A549 (cell line): Measurements from ENCODE around the gene TMTC2. TPM values are rescaled to one million over a fixed set of nuclear protein-coding genes. Genes with fewer than 3 reads are reported as not detected.

Source experiments
- ATAC-seq, 2 experiments: fragments of 200-7000 bp in 1 of 2; fragments of >200 bp in 1 of 2; cut with Nextera tagmentation in 1 of 2; cut with Tn5 transposase in 1 of 2; 3 replicates each; pipeline versions ENCODE4 v1.8.0 to v1.9.1; 2018 to 2020; ENCODE audit warnings: mild to moderate bottlenecking in 1 of 2, moderate library complexity in 1 of 2
- CTCF ChIA-PET: fragments of 300-600 bp; sonication (Branson Sonifier 250); formaldehyde crosslinking; extraction: SDS; loops from one replicate; lab custom pipeline; 2021; ENCODE audit warnings: antibody characterized with exemption, inconsistent platforms; lab: Yijun Ruan, JAX
- POLR2A ChIA-PET: fragments of 350-600 bp; formaldehyde crosslinking; extraction: SDS; loops from one replicate; lab custom pipeline; 2021; ENCODE audit warnings: antibody characterized with exemption, inconsistent platforms; lab: Yijun Ruan, JAX
- DNase-seq, 2 experiments: peaks; one replicate each; pipeline versions ENCODE4 v3.0.0 to v3.0.0-alpha.2; 2011 to 2016; ENCODE audit warnings: low read depth in 1 of 2, low spot score in 1 of 2
- FAIRE-seq: peaks from 2 replicates; lab custom pipeline; 2011; peaks lifted over from hg19 to GRCh38; lab: Jason Lieb, UNC
- H3K27ac ChIP-seq, 2 experiments: fragments of >200 bp; sonication (Bioruptor Twin); formaldehyde crosslinking; 3 replicates each; pipeline ENCODE4 v1.5.1; 2016 to 2017
- H3K4me1 ChIP-seq: fragments of >200 bp; sonication (Bioruptor Twin); formaldehyde crosslinking; 3 replicates; pipeline ENCODE4 v1.6.1; 2016
- H3K4me2 ChIP-seq: fragments of >200 bp; sonication (Bioruptor Twin); formaldehyde crosslinking; 3 replicates; pipeline ENCODE4 v1.6.1; 2016
- H3K4me3 ChIP-seq: fragments of >200 bp; sonication (Bioruptor Twin); formaldehyde crosslinking; 3 replicates; pipeline ENCODE4 v1.5.1; 2016
- H3K9me3 ChIP-seq: fragments of >200 bp; sonication (Bioruptor Twin); formaldehyde crosslinking; 3 replicates; pipeline ENCODE4 v1.6.1; 2016
- BCL3 ChIP-seq: fragments of >200 bp; sonication (Bioruptor Twin); formaldehyde crosslinking; IDR thresholded peaks from 3 replicates; pipeline ENCODE4 v1.6.1; 2016
- CEBPB ChIP-seq, 2 experiments: fragments of >200 bp in 1 of 2; sonication (Bioruptor Twin) in 1 of 2; formaldehyde crosslinking in 1 of 2; IDR thresholded peaks; 2 replicates each; pipeline ENCODE4 v1.6.1; 2012 to 2016
- EP300 ChIP-seq, 2 experiments: fragments of >200 bp; sonication (Bioruptor Twin); formaldehyde crosslinking; IDR thresholded peaks; 2 replicates in 1 of 2; 3 replicates in 1 of 2; pipeline ENCODE4 v1.6.1; 2016 to 2017
- FOXS1 ChIP-seq: fragments of 250-450 bp; sonication (Bioruptor Pico); IDR thresholded peaks from 2 replicates; pipeline ENCODE4 v1.5.0; 2020; ENCODE audit warnings: mild to moderate bottlenecking, moderate library complexity
- HEYL ChIP-seq: fragments of 250-450 bp; sonication (Bioruptor Pico); IDR thresholded peaks from 2 replicates; pipeline ENCODE4 v1.8.0; 2021; ENCODE audit warnings: mild to moderate bottlenecking, moderate library complexity
- HOXA7 ChIP-seq: fragments of 250-450 bp; sonication (Bioruptor Pico); IDR thresholded peaks from 2 replicates; pipeline ENCODE4 v1.5.0; 2020; ENCODE audit warnings: mild to moderate bottlenecking, moderate library complexity
- HOXB13 ChIP-seq: fragments of 250-450 bp; sonication (Bioruptor Pico); IDR thresholded peaks from 2 replicates; pipeline ENCODE4 v1.5.0; 2020; ENCODE audit warnings: low read depth, mild to moderate bottlenecking, moderate library complexity
- JUNB ChIP-seq: fragments of >200 bp; sonication (Bioruptor Twin); formaldehyde crosslinking; IDR thresholded peaks from 2 replicates; pipeline ENCODE4 v1.6.1; 2016
- MAFK ChIP-seq: fragments of 450-650 bp; IDR thresholded peaks from 2 replicates; pipeline ENCODE4 v1.6.1; 2014; ENCODE audit not compliant: partially characterized antibody
- MAZ ChIP-seq: fragments of 150-350 bp; IDR thresholded peaks from 2 replicates; pipeline ENCODE4 v1.6.1; 2014; ENCODE audit warnings: antibody characterized with exemption, low read depth, low read length, borderline replicate concordance
- NR3C1 ChIP-seq: fragments of >200 bp; sonication (Bioruptor Twin); formaldehyde crosslinking; IDR thresholded peaks from 3 replicates; pipeline ENCODE4 v1.6.1; 2017
- PHF8 ChIP-seq: fragments of 200-600 bp; sonication (generic); IDR thresholded peaks from 2 replicates; pipeline ENCODE4 v1.6.1; 2016; ENCODE audit warnings: low read depth, mild to moderate bottlenecking, antibody characterized with exemption, moderate library complexity, borderline replicate concordance
- POLR2A ChIP-seq: IDR thresholded peaks from 2 replicates; pipeline ENCODE4 v1.6.1; 2012; ENCODE audit warnings: mild to moderate bottlenecking, low read length
- RCOR1 ChIP-seq: fragments of 150-350 bp; IDR thresholded peaks from 2 replicates; pipeline ENCODE4 v1.6.1; 2014; ENCODE audit warnings: antibody characterized with exemption, low read length, low read depth
- SMC3 ChIP-seq: fragments of >200 bp; sonication (Bioruptor Twin); formaldehyde crosslinking; IDR thresholded peaks from 3 replicates; pipeline ENCODE4 v1.6.1; 2018; ENCODE audit warnings: inconsistent platforms
- SREBF2 ChIP-seq: fragments of 450-650 bp; IDR thresholded peaks from 2 replicates; pipeline ENCODE4 v1.6.1; 2014; ENCODE audit warnings: mild to moderate bottlenecking, moderate library complexity
- TP53 ChIP-seq: fragments of 250-450 bp; sonication (Bioruptor Pico); IDR thresholded peaks from 2 replicates; pipeline ENCODE4 v1.5.0; 2021; ENCODE audit warnings: mild to moderate bottlenecking, moderate library complexity
- ZC3H11A ChIP-seq: fragments of 450-650 bp; IDR thresholded peaks from 2 replicates; pipeline ENCODE4 v1.6.1; 2014; ENCODE audit warnings: antibody characterized with exemption, mild to moderate bottlenecking
- WGBS: methylation state at CpG from one replicate; pipeline ENCODE4 v1.1.6; 2017; ENCODE audit errors: missing lambda C conversion rate; 5-methylcytosine and 5-hydroxymethylcytosine counted together
- polyA plus RNA-seq, 4 experiments: library from polyadenylated mRNA; depleted of rRNA in 3 of 4; stranded (reverse); fragments of >200 nt; fragmentation: RNase III in 1 of 4; extraction: RNeasy Plus Mini Kit Qiagen cat#74134 plus additional on column Dnase treatment in 1 of 4; gene quantifications; 2 replicates in 3 of 4; 3 replicates in 1 of 4; pipeline ENCODE4 v1.2.3, GENCODE V29; 2011 to 2017
- TF ChIP-seq, protein P1 (sequence below): fragments of 450-650 bp; IDR thresholded peaks from 2 replicates; pipeline ENCODE4 v1.6.1; 2014; ENCODE audit warnings: antibody characterized with exemption
- TF ChIP-seq, protein P2 (sequence below): fragments of 250-450 bp; sonication (Bioruptor Pico); IDR thresholded peaks from 2 replicates; pipeline ENCODE4 v1.5.0; 2020; ENCODE audit warnings: low read depth, mild to moderate bottlenecking, moderate library complexity
- TF ChIP-seq, protein P3 (sequence below): fragments of >200 bp; sonication (Bioruptor Twin); formaldehyde crosslinking; IDR thresholded peaks from 2 replicates; pipeline ENCODE4 v1.6.1; 2016
- TF ChIP-seq, protein P4 (sequence below): IDR thresholded peaks from 2 replicates; pipeline ENCODE4 v1.6.1; 2012; ENCODE audit warnings: low read depth, borderline replicate concordance

Gene TMTC2
- polyA plus RNA-seq, 2 of the 4 experiments (the other 2 are of a cell fraction) = 1.8 to 5.3 TPM

DNA sequence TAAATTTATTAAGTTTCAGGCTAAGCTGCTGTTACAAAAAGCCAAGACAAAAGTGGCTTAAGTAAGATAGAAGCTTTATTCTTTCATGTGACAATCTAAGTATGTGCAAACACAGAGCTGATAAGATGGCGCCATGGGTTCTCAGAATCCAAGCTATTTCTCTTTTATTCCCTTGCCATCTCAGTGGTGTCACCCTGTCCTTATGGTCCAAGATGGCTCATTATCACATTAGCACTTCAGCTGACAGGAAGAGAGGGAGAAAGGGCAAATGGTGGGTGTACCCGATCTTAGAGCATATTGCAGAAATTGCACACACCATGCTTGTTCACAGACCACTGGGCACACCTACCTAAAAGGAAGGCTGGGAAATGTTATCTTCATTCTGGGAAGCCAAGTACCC lies 211.7 kb downstream of the TMTC2 start:
- WGBS = 46% methylated on average over 2 of the region's 2 CpGs

GRCh38 chr12:82904219-82904790 lies 217.6 kb downstream of the TMTC2 start:
- FAIRE-seq = no peak
- ATAC-seq = no peak
- POLR2A ChIA-PET = no interaction called here
- H3K4me2 ChIP-seq = no peak overlapping the region
- WGBS = 61% methylated on average over 5 of the region's 5 CpGs
- no peak for DNase-seq
- no peaks in the 10 kb centered on the region for H3K4me1 ChIP-seq
- H3K9me3 ChIP-seq = no peaks in the 10 kb centered on the region
- H3K4me3 ChIP-seq = no peak overlapping the region
- TF ChIP-seq EP300 (IDR thresholded peaks at IDR 0.05) (no peak), SMC3 (no peak), BCL3 (no peak), MAFK (no peak), HOXA7 (CRISPR knock-in tag) (no peak)
- TF ChIP-seq, protein P1, sequence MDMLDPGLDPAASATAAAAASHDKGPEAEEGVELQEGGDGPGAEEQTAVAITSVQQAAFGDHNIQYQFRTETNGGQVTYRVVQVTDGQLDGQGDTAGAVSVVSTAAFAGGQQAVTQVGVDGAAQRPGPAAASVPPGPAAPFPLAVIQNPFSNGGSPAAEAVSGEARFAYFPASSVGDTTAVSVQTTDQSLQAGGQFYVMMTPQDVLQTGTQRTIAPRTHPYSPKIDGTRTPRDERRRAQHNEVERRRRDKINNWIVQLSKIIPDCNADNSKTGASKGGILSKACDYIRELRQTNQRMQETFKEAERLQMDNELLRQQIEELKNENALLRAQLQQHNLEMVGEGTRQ = no peak
- TF ChIP-seq, protein P2, sequence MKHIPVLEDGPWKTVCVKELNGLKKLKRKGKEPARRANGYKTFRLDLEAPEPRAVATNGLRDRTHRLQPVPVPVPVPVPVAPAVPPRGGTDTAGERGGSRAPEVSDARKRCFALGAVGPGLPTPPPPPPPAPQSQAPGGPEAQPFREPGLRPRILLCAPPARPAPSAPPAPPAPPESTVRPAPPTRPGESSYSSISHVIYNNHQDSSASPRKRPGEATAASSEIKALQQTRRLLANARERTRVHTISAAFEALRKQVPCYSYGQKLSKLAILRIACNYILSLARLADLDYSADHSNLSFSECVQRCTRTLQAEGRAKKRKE (CRISPR knock-in tag) = no peak
- TF ChIP-seq, all 56 proteins: peak for 0
- CTCF ChIA-PET = interaction anchor here (0.6 kb wide), 1 partner anchor 64 kb away, joined by 3 read pairs; no protein-coding TSS in a partner anchor
- H3K27ac ChIP-seq = no peak overlapping the region

More for the DNA sequence above, 211.7 kb downstream of the TMTC2 start:
- DNase-seq (no peak), FAIRE-seq (no peak), ATAC-seq (no peak)
- ChIA-PET POLR2A (no interaction called here), CTCF (interaction anchor here (1.1 kb wide), 1 partner anchor 12 kb away, joined by 3 read pairs; no protein-coding TSS in a partner anchor)
- H3K27ac ChIP-seq = no peak overlapping the region
- H3K4me1 ChIP-seq = peaks cover 10% of the 10 kb centered on the region; the same call in 2 of the 3 replicates
- no peak for TF ChIP-seq FOXS1 (CRISPR knock-in tag)
- TF ChIP-seq HOXB13 (CRISPR knock-in tag) = no peak
- no peak for TF ChIP-seq PHF8
- no peak for TF ChIP-seq POLR2A
- TF ChIP-seq, protein P3, sequence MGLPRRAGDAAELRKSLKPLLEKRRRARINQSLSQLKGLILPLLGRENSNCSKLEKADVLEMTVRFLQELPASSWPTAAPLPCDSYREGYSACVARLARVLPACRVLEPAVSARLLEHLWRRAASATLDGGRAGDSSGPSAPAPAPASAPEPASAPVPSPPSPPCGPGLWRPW = no peak
- TF ChIP-seq, protein P4, sequence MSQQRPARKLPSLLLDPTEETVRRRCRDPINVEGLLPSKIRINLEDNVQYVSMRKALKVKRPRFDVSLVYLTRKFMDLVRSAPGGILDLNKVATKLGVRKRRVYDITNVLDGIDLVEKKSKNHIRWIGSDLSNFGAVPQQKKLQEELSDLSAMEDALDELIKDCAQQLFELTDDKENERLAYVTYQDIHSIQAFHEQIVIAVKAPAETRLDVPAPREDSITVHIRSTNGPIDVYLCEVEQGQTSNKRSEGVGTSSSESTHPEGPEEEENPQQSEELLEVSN = no peak
- TF ChIP-seq RCOR1 = no peak
- TF ChIP-seq JUNB = no peak
- no peak for TF ChIP-seq MAZ
- no peak for TF ChIP-seq CEBPB (IDR thresholded peaks at IDR 0.05)
- TF ChIP-seq NR3C1 = no peak
- no peak overlapping the region for H3K4me3 ChIP-seq
- no peak overlapping the region for H3K4me2 ChIP-seq
- H3K9me3 ChIP-seq = no peaks in the 10 kb centered on the region

- TF ChIP-seq ZC3H11A (no peak), SREBF2 (no peak), HEYL (no peak), TP53 (CRISPR knock-in tag) (no peak), MAZ (no peak), MAFK (no peak)
- TF ChIP-seq, all 56 proteins: peak for 0
- no peak overlapping the region for H3K4me3 ChIP-seq
- no peaks in the 10 kb centered on the region for H3K9me3 ChIP-seq
- H3K27ac ChIP-seq = no peak overlapping the region
- H3K4me2 ChIP-seq = no peak overlapping the region
- H3K4me1 ChIP-seq = no peaks in the 10 kb centered on the region
- CTCF ChIA-PET = interaction anchor here (0.6 kb wide), 1 partner anchor 333 kb away, joined by 4 read pairs; no protein-coding TSS in a partner anchor
- DNase-seq = no peak
- WGBS = 72% methylated on average over 9 of the region's 9 CpGs
- no peak for ATAC-seq
- POLR2A ChIA-PET = no interaction called here
- no peak for FAIRE-seq
Measured at GRCh38 chr12:82910246-82910893, 223.7 kb downstream of the TMTC2 start.
